ENCODE results near the gene C2. TPM values are rescaled to one million over a fixed set of nuclear protein-coding genes. Genes with fewer than 3 reads are reported as not detected.

C2 gene
- total RNA-seq, 1 donor from 2014 or later = 2.7 TPM

DNA sequence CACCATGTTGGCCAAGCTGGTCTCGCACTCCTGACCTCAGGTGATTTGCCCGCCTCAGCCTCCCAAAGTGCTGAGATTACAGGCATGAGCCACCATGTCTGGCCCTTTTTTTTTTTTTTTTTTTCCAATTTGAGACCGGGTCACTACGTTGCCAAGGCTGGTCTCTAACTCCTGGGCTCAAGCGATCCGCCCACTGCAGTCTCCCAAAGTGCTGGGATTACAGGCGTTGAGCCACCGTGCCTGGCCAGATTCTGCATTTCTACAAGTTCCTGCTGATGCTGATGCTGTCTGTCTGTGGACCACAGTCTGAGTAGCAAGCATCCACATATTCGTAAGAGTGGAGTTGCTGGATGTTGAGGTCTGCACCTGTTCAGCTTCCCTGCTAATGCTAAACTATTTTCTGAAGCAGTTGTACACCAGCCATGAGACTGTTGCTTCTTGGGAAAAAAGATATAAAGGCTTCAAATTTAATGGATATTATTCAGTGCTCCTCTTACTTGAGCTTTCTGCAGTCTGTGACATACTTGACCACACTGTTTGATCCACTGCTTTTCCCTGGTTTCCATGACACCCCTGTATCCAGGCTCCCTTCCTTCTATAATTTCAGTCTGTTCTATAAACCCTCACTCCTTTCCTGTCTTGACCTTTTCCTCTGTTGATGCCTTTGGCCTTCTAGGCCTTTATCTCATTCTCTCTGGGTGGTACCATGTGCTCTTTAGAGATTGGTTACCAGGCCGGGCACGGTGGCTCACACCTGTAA, 15.5 kb upstream of the C2 start:
- DNase-seq (ENCODE audit: low spot score in 2 of 2, unreplicated experiment in 2 of 2) = no peak
- no peaks in the 10 kb centered on the region for H3K36me3 Mint-ChIP-seq
- H3K4me3 Mint-ChIP-seq = no peak overlapping the region
- H3K27ac Mint-ChIP-seq = no peak overlapping the region
- H3K27me3 Mint-ChIP-seq (ENCODE audit: low read depth) = no peaks in the 10 kb centered on the region
- peaks cover 4% of the 10 kb centered on the region for H3K4me1 Mint-ChIP-seq
- H3K9me3 Mint-ChIP-seq = no peaks in the 10 kb centered on the region
- TF ChIP-seq, protein P1, sequence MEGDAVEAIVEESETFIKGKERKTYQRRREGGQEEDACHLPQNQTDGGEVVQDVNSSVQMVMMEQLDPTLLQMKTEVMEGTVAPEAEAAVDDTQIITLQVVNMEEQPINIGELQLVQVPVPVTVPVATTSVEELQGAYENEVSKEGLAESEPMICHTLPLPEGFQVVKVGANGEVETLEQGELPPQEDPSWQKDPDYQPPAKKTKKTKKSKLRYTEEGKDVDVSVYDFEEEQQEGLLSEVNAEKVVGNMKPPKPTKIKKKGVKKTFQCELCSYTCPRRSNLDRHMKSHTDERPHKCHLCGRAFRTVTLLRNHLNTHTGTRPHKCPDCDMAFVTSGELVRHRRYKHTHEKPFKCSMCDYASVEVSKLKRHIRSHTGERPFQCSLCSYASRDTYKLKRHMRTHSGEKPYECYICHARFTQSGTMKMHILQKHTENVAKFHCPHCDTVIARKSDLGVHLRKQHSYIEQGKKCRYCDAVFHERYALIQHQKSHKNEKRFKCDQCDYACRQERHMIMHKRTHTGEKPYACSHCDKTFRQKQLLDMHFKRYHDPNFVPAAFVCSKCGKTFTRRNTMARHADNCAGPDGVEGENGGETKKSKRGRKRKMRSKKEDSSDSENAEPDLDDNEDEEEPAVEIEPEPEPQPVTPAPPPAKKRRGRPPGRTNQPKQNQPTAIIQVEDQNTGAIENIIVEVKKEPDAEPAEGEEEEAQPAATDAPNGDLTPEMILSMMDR (IDR thresholded peaks at IDR 0.05; ENCODE audit: unreplicated experiment) = no peak

DNA sequence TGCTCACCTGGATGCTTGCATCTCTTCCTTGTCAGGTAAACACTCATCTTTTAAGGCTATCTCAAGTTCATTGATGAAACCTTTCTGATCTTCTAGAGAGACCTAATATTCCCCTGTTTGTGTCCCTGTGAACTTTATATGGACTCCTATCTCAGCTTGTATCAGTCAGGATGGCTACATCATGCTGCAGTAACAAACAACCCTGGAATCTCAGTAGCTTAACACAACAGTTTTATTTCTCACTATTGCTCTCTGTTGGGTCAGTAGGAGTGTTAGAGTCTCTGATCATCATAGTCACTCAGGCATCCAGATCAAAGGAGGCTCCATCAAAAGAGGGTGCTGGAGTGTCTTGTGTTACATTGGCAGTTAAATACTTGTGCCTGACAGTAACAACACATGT, 12.2 kb upstream of the C2 start:
- H3K27me3 Mint-ChIP-seq (ENCODE audit: low read depth) = no peaks in the 10 kb centered on the region
- TF ChIP-seq, protein P1 (IDR thresholded peaks at IDR 0.05; ENCODE audit: unreplicated experiment) = no peak
- no peaks in the 10 kb centered on the region for H3K9me3 Mint-ChIP-seq
- no peak for DNase-seq (ENCODE audit: low spot score in 2 of 2, unreplicated experiment in 2 of 2)
- no peak overlapping the region for H3K4me3 Mint-ChIP-seq
- H3K27ac Mint-ChIP-seq = no peak overlapping the region
- no peaks in the 10 kb centered on the region for H3K36me3 Mint-ChIP-seq
- H3K4me1 Mint-ChIP-seq = peaks cover 8% of the 10 kb centered on the region

DNA sequence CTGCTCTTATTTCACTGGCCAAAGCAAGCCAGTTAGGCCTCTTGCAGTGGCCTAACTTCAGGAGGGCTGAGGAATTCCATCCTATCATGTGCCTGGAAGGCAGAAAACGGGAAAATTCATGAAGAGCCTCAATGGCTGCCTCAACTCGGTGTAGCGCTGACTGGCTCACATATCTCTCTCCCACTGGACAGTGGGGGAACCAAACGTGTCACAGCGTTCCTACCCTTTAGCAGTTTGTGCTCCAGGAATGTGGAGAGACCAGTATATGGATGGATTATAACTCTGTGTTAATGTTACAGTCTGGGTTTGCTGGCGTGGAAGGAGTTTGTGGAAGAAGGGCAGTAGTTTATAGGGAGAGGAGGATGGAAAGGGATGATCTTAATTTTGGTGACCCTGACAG, 11.8 kb upstream of the C2 start:
- DNase-seq (ENCODE audit: low spot score in 2 of 2, unreplicated experiment in 2 of 2) = no peak
- Mint-ChIP-seq H3K36me3 (no peaks in the 10 kb centered on the region), H3K27ac (peak overlapping the region; percentile 1), H3K4me1 (peaks cover 8% of the 10 kb centered on the region), H3K27me3 (ENCODE audit: low read depth) (no peaks in the 10 kb centered on the region), H3K9me3 (no peaks in the 10 kb centered on the region), H3K4me3 (no peak overlapping the region)
- TF ChIP-seq, protein P1 (IDR thresholded peaks at IDR 0.05; ENCODE audit: unreplicated experiment) = no peak

DNA sequence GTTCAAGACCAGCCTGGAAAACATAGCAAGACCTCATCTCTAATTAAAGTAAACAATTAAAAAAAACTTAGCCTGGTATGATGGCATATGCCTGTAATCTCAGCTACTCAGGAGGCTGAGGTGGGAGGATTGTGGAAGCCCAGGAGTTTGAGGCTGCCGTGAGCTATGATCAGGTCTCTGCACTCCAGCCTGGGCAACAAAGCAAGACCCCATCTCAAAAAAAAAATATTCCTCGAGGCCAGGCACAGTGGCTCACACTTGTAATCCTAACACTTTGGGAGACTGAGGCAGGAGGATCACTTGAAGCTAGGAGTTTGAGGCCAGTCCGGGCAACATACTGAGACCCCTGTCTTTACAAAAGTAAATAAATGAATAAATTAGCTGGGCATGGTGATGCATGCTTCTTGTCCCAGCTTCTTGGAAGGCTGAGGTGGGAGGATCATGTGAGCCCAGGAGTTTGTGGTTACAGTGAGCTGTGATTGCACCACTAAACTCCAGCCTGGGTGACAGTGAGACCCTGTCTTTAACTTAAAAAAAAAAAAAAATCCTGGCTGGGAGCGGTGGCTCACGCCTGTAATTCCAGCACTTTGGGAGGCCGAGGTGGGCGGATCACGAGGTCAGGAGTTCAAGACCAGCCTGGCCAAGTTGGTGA, 9.3 kb upstream of the C2 start:
- no peak overlapping the region for H3K4me3 Mint-ChIP-seq

DNA sequence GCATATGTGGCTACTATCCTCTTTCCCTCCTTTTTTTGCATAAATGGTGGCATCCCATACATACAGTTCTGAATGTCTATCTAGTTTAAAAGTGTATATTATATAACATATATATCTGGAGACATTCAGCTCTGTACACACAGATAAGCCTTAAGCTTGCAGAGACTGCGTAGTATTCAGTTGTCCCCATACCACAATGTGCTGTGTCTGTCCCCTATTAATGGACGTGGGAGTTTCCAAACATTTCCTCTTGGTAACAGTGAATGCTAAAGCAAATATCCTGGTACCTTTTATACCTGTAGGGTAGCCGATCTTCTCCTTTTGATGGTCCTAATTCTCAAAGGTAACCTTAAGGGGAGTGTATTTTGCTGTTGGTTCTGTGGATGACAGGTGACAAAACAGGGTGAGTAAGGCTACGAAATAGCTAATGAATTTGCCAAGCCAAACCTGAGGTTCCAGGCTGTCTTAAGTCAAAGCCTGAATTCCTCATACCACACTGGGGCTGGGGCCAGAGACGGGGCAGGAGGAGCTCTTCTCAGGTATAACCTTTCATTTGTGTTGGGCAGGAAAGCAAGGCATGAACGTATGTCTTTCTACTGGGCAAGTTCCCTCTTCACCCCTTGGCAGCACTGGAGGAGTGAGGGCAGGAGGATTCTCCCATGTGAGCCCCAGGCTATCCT, 7.8 kb upstream of the C2 start:
- H3K9me3 Mint-ChIP-seq = no peaks in the 10 kb centered on the region
- DNase-seq (ENCODE audit: low spot score in 2 of 2, unreplicated experiment in 2 of 2) = no peak
- TF ChIP-seq, protein P1 (IDR thresholded peaks at IDR 0.05; ENCODE audit: unreplicated experiment) = no peak
- no peak overlapping the region for H3K27ac Mint-ChIP-seq
- no peak overlapping the region for H3K4me3 Mint-ChIP-seq
- no peaks in the 10 kb centered on the region for H3K36me3 Mint-ChIP-seq
- peaks cover 8% of the 10 kb centered on the region for H3K4me1 Mint-ChIP-seq
- H3K27me3 Mint-ChIP-seq (ENCODE audit: low read depth) = no peaks in the 10 kb centered on the region

More for the DNA sequence above, 9.3 kb upstream of the C2 start:
- Mint-ChIP-seq H3K36me3 (no peaks in the 10 kb centered on the region), H3K4me1 (peaks cover 8% of the 10 kb centered on the region), H3K27me3 (ENCODE audit: low read depth) (no peaks in the 10 kb centered on the region), H3K9me3 (no peaks in the 10 kb centered on the region), H3K27ac (no peak overlapping the region)
- TF ChIP-seq, protein P1 (IDR thresholded peaks at IDR 0.05; ENCODE audit: unreplicated experiment) = no peak
- no peak for DNase-seq (ENCODE audit: low spot score in 2 of 2, unreplicated experiment in 2 of 2)
